Measurements from ENCODE around the gene MME. TPM values are rescaled to one million over a fixed set of nuclear protein-coding genes. Genes with fewer than 3 reads are reported as not detected.
"Not testable (repeated sequence)": the region's sequence is repeated elsewhere in the genome, so short reads cannot be mapped to it uniquely, and the experiment has no call there.

The MME gene
- total and polyA plus RNA-seq, 4 donors: 5.8 to 34.5 (median 7.2) TPM

GRCh38 chr3:155197786-155198185 lies 117.7 kb downstream of the MME start:
- Histone ChIP-seq H3K27me3 (ENCODE audit: control insufficient read depth, insufficient read depth, low read length) (no peaks in the 10 kb centered on the region), H3K27ac (ENCODE audit: low read depth, low read length) (no peak overlapping the region), H3K36me3 (ENCODE audit: control insufficient read depth, insufficient read depth, low read length) (no peaks in the 10 kb centered on the region), H3K4me1 (ENCODE audit: control insufficient read depth, insufficient read depth, low read length) (no peaks in the 10 kb centered on the region), H3K9me3 (ENCODE audit: control insufficient read depth, insufficient read depth, low read length) (no peaks in the 10 kb centered on the region), H3K4me3 (ENCODE audit: low read depth, low read length) (no peak overlapping the region)
- no peak for DNase-seq (ENCODE audit: low read depth in 4 of 6, low spot score in 6 of 6)
- no CpG with 5 or more reads among the region's 2 CpGs for WGBS (ENCODE audit: insufficient coverage)

DNA sequence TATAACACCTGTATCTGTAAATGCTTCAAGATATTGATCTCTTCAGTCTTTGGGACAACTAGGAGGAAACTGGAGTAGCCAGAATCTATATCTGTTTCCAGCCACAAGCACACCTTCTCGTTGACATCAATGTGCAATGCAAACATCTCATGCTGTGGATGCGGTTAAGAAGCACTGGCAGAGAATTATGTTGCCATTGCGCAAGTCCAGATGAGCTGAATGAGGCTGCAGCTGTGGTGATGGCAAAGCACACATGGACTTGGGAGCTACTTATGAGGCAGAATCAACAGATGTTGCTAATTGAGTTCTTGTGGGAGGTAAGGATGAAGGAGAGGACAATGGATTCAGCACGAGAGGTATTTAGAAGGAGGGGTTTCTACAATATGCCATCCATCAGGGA lies 122.5 kb downstream of the MME start:
- Histone ChIP-seq H3K9me3 (ENCODE audit: control insufficient read depth, insufficient read depth, low read length) (no peaks in the 10 kb centered on the region), H3K4me3 (ENCODE audit: low read depth, low read length) (no peak overlapping the region), H3K36me3 (ENCODE audit: control insufficient read depth, insufficient read depth, low read length) (no peaks in the 10 kb centered on the region), H3K4me1 (ENCODE audit: control insufficient read depth, insufficient read depth, low read length) (no peaks in the 10 kb centered on the region), H3K27me3 (ENCODE audit: control insufficient read depth, insufficient read depth, low read length) (no peaks in the 10 kb centered on the region), H3K27ac (ENCODE audit: low read depth, low read length) (no peak overlapping the region)
- 95% methylated on average over 3 of the region's 4 CpGs for WGBS (ENCODE audit: insufficient coverage)
- DNase-seq (ENCODE audit: low read depth in 4 of 6, low spot score in 6 of 6): no peak

DNA sequence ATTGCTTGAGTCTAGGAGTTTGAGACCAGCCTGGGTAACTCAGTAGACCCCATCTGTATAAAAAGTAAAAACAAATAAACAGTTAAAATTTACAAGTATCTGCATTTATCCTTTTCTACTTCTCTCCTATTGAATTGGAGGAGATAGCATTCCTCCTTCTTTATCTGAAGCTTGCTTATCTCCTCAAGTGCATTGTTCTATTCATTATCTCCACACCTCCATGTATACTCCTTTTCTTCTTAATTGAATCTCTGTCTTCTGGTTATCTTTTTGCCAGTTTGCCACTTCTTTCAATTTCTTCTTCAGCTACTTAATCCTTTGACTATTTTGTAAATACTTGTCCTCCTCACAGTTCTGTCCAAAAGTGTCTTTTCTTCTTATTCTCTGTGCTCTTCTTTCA lies 124.7 kb downstream of the MME start:
- no peaks in the 10 kb centered on the region for H3K27me3 ChIP-seq (ENCODE audit: control insufficient read depth, insufficient read depth, low read length)
- H3K27ac ChIP-seq (ENCODE audit: low read depth, low read length): no peak overlapping the region
- no peaks in the 10 kb centered on the region for H3K4me1 ChIP-seq (ENCODE audit: control insufficient read depth, insufficient read depth, low read length)
- no peaks in the 10 kb centered on the region for H3K9me3 ChIP-seq (ENCODE audit: control insufficient read depth, insufficient read depth, low read length)
- no peak for DNase-seq (ENCODE audit: low read depth in 4 of 6, low spot score in 6 of 6)
- H3K36me3 ChIP-seq (ENCODE audit: control insufficient read depth, insufficient read depth, low read length): no peaks in the 10 kb centered on the region
- H3K4me3 ChIP-seq (ENCODE audit: low read depth, low read length): no peak overlapping the region

GRCh38 chr3:155208183-155208800 lies 128.2 kb downstream of the MME start:
- Histone ChIP-seq H3K27me3 (ENCODE audit: control insufficient read depth, insufficient read depth, low read length) (no peaks in the 10 kb centered on the region), H3K4me3 (ENCODE audit: low read depth, low read length) (no peak overlapping the region), H3K36me3 (ENCODE audit: control insufficient read depth, insufficient read depth, low read length) (no peaks in the 10 kb centered on the region), H3K9me3 (ENCODE audit: control insufficient read depth, insufficient read depth, low read length) (no peaks in the 10 kb centered on the region), H3K27ac (ENCODE audit: low read depth, low read length) (no peak overlapping the region), H3K4me1 (ENCODE audit: control insufficient read depth, insufficient read depth, low read length) (no peaks in the 10 kb centered on the region)
- DNase-seq (ENCODE audit: low read depth in 4 of 6, low spot score in 6 of 6): no peak
- 83% methylated on average over 2 of the region's 4 CpGs for WGBS (ENCODE audit: insufficient coverage)

GRCh38 chr3:155210736-155211135 lies 130.6 kb downstream of the MME start:
- no peaks in the 10 kb centered on the region for H3K4me1 ChIP-seq (ENCODE audit: control insufficient read depth, insufficient read depth, low read length)
- H3K36me3 ChIP-seq (ENCODE audit: control insufficient read depth, insufficient read depth, low read length): no peaks in the 10 kb centered on the region
- H3K27me3 ChIP-seq (ENCODE audit: control insufficient read depth, insufficient read depth, low read length): no peaks in the 10 kb centered on the region
- H3K4me3 ChIP-seq (ENCODE audit: low read depth, low read length): no peak overlapping the region
- no peak for DNase-seq (ENCODE audit: low read depth in 4 of 6, low spot score in 6 of 6)
- H3K9me3 ChIP-seq (ENCODE audit: control insufficient read depth, insufficient read depth, low read length): no peaks in the 10 kb centered on the region
- H3K27ac ChIP-seq (ENCODE audit: low read depth, low read length): no peak overlapping the region
- WGBS (ENCODE audit: insufficient coverage): no CpG with 5 or more reads among the region's 2 CpGs

DNA sequence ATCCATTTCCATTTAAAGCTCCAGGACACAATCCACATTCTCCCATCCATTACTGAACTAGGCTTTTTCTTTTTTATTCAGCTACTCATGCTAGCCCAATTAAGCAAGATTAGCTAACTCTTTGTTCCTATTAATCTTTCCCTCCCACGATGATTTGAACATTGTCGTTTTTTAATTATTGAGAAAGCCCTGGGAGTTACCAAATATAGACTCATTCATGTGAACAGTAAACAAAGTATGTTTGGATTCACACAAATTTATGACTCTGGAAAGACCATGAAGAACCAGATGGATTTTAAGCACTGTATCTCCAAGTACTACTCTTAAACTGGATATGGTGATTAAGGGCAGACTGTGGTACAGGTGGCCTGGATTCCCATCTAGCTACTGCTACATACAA lies 131.1 kb downstream of the MME start:
- no peaks in the 10 kb centered on the region for H3K9me3 ChIP-seq (ENCODE audit: control insufficient read depth, insufficient read depth, low read length)
- WGBS (ENCODE audit: insufficient coverage): no CpG with 5 or more reads among the region's 2 CpGs
- no peaks in the 10 kb centered on the region for H3K4me1 ChIP-seq (ENCODE audit: control insufficient read depth, insufficient read depth, low read length)
- no peaks in the 10 kb centered on the region for H3K36me3 ChIP-seq (ENCODE audit: control insufficient read depth, insufficient read depth, low read length)
- no peak overlapping the region for H3K27ac ChIP-seq (ENCODE audit: low read depth, low read length)
- no peaks in the 10 kb centered on the region for H3K27me3 ChIP-seq (ENCODE audit: control insufficient read depth, insufficient read depth, low read length)
- H3K4me3 ChIP-seq (ENCODE audit: low read depth, low read length): no peak overlapping the region
- DNase-seq (ENCODE audit: low read depth in 4 of 6, low spot score in 6 of 6): no peak

DNA sequence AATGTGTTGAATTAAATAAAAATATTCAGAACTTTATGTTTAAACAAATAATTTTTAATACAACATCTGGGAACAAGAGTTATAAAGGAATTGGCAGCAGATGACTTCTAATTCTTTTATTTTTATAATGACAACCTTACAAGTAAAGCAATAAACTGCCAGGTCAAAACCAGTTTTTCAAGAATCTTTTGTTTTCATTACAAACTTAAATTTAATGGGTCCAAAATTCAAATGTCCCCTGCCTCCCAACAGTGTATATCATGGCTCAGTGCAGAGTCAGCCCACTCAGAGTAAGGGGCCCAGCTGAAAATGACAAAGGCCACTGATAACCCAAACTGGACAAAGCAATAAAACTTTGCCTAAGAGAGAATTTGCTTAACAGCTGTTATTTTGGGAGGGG lies 131.8 kb downstream of the MME start:
- DNase-seq (ENCODE audit: low read depth in 4 of 6, low spot score in 6 of 6): no peak
- no peaks in the 10 kb centered on the region for H3K4me1 ChIP-seq (ENCODE audit: control insufficient read depth, insufficient read depth, low read length)
- H3K36me3 ChIP-seq (ENCODE audit: control insufficient read depth, insufficient read depth, low read length): no peaks in the 10 kb centered on the region

GRCh38 chr3:155216007-155216406 lies 135.9 kb downstream of the MME start:
- WGBS (ENCODE audit: insufficient coverage): no CpG with 5 or more reads among the region's 3 CpGs
- not testable (repeated sequence) for H3K9me3 ChIP-seq (ENCODE audit: control insufficient read depth, insufficient read depth, low read length); H3K4me3 ChIP-seq (ENCODE audit: low read depth, low read length); H3K27me3 ChIP-seq (ENCODE audit: control insufficient read depth, insufficient read depth, low read length); DNase-seq (ENCODE audit: low read depth in 4 of 6, low spot score in 6 of 6); H3K4me1 ChIP-seq (ENCODE audit: control insufficient read depth, insufficient read depth, low read length); H3K27ac ChIP-seq (ENCODE audit: low read depth, low read length); H3K36me3 ChIP-seq (ENCODE audit: control insufficient read depth, insufficient read depth, low read length)

More for the DNA sequence above, 131.8 kb downstream of the MME start:
- Histone ChIP-seq H3K9me3 (ENCODE audit: control insufficient read depth, insufficient read depth, low read length) (no peaks in the 10 kb centered on the region), H3K27ac (ENCODE audit: low read depth, low read length) (no peak overlapping the region), H3K27me3 (ENCODE audit: control insufficient read depth, insufficient read depth, low read length) (no peaks in the 10 kb centered on the region), H3K4me3 (ENCODE audit: low read depth, low read length) (no peak overlapping the region)

GRCh38 chr3:155217591-155217990 lies 137.5 kb downstream of the MME start:
- H3K4me1 ChIP-seq (ENCODE audit: control insufficient read depth, insufficient read depth, low read length): no peaks in the 10 kb centered on the region
- no peaks in the 10 kb centered on the region for H3K9me3 ChIP-seq (ENCODE audit: control insufficient read depth, insufficient read depth, low read length)
- no CpG with 5 or more reads among the region's 5 CpGs for WGBS (ENCODE audit: insufficient coverage)
- no peaks in the 10 kb centered on the region for H3K27me3 ChIP-seq (ENCODE audit: control insufficient read depth, insufficient read depth, low read length)
- no peak overlapping the region for H3K4me3 ChIP-seq (ENCODE audit: low read depth, low read length)
- no peak for DNase-seq (ENCODE audit: low read depth in 4 of 6, low spot score in 6 of 6)
- no peak overlapping the region for H3K27ac ChIP-seq (ENCODE audit: low read depth, low read length)
- no peaks in the 10 kb centered on the region for H3K36me3 ChIP-seq (ENCODE audit: control insufficient read depth, insufficient read depth, low read length)

GRCh38 chr3:155218462-155218861 lies 138.3 kb downstream of the MME start:
- WGBS (ENCODE audit: insufficient coverage): 70% methylated on average over 6 of the region's 7 CpGs
- H3K27ac ChIP-seq (ENCODE audit: low read depth, low read length): no peak overlapping the region
- no peaks in the 10 kb centered on the region for H3K36me3 ChIP-seq (ENCODE audit: control insufficient read depth, insufficient read depth, low read length)
- DNase-seq (ENCODE audit: low read depth in 4 of 6, low spot score in 6 of 6): no peak
- no peaks in the 10 kb centered on the region for H3K9me3 ChIP-seq (ENCODE audit: control insufficient read depth, insufficient read depth, low read length)
- H3K4me1 ChIP-seq (ENCODE audit: control insufficient read depth, insufficient read depth, low read length): no peaks in the 10 kb centered on the region
- no peaks in the 10 kb centered on the region for H3K27me3 ChIP-seq (ENCODE audit: control insufficient read depth, insufficient read depth, low read length)
- no peak overlapping the region for H3K4me3 ChIP-seq (ENCODE audit: low read depth, low read length)
